HG02588 (cell line): ENCODE results near the gene CRELD2.

Source experiments
- ATAC-seq: cut with Tn5 transposase; IDR thresholded peaks from one replicate; pipeline ENCODE4 v1.9.1; 2021; ENCODE audit warnings: mild to moderate bottlenecking, moderate library complexity; ENCODE audit not compliant: unreplicated experiment

CRELD2 gene

GRCh38 chr22:49910229-49911155, 7.9 kb upstream of the CRELD2 start:
- no peak for ATAC-seq

GRCh38 chr22:49911881-49912625, 6.4 kb upstream of the CRELD2 start:
- ATAC-seq, result no peak

DNA sequence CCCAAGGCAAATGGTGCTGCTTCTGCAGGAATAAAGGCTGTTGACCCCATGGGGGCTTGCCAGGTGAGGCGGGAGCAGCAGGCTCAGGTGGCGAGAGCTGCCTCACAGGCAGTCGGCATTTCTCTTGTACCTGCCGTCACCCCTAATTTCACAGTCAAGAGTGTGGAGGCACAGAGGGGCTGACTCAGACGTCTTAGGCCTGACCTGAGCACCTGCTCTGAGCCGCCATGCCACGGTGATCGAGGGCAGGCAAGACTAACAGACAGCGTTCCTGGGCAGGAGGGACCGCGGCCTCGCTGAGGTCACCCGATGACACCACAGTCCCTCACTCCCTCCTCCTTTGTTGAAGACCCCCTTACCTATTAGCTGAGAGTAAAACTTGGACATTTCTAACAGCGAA, 5.4 kb upstream of the CRELD2 start:
- no peak for ATAC-seq

DNA sequence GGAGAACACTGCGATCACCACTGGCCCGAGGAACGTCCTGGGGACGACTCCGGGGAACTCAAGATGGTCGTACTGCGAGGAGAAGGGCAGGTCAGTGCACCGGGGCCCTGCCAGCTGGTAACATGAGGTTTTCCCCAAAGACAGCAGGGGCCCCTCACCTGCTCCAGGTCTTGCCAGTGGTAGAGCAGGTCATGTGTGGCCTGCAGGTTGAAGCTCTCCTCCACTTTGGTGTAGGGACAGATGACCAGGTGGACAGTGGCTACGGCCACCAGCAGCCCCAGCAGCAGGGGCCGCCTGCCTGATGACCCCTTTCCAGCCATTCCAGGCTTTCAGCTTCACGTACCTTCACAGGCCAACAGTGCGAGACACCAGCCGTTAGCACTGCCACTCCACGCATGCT, 5.0 kb upstream of the CRELD2 start:
- ATAC-seq, result no peak

GRCh38 chr22:49914256-49914655, 4.2 kb upstream of the CRELD2 start:
- ATAC-seq, result no peak

GRCh38 chr22:49915610-49916009, 2.8 kb upstream of the CRELD2 start:
- no peak for ATAC-seq

GRCh38 chr22:49916831-49917230, 1.6 kb upstream of the CRELD2 start:
- no peak for ATAC-seq

DNA sequence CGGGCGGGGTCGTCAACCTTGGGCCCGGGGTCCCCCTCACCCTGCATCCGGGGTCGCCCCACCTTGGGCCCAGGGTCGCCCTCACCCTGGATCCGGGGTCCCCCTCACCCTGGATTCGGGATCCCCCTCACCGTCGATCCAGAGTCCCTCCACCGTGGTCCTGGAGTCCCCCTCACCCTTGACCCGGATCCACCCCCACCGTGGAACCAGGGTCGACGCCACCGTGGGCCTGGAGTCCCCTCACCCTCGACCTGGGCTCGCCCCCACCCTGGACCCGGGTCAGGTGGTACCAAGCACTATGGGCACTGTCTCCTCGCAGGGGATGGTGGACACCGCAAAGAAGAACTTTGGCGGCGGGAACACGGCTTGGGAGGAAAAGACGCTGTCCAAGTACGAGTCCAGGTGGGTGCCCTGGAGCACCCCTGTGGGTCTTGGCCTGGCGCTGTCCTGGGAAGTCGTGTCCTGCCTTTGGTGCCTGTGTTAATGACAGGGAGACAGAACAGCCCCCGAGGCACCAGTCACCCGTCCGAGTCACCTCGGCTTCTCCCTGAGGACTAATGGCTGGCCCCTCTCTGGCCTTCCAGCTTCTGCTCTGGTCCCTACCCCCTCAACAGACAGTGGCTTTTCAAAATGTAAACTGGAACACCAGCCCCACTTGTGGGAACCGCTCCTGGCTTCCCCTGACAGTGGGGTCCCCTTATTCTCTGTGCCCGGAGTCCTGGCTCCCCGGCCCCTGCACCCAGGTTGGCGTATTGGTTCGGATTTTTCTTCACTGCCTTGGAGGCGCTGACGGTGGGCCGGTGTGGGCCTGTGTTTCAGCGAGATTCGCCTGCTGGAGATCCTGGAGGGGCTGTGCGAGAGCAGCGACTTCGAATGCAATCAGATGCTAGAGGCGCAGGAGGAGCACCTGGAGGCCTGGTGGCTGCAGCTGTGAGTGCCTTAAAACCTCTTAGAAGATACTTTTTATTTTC, 762 bp downstream of the CRELD2 start:
- no peak for ATAC-seq

DNA sequence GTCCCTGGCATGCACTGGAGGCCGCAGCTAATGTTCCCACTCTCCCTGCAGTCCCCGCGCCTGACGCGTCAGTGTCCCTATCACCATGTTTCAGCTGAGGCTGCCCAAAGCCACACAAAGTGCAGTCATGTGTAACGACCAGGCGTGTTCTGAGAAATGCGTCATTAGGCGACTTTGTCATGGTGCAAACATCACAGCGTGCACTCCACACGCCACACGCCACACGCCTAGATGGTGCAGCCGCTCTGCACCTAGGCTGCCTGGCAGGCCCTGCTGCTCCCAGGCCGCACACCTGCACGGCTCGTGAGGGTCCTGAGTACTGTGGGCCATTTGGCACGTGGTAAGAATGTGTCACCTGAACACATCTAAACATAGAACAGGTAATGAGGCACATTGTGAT, 2.4 kb downstream of the CRELD2 start:
- no peak for ATAC-seq

- no peak for ATAC-seq
Observed at GRCh38 chr22:49921508-49922278, 3.3 kb downstream of the CRELD2 start.

GRCh38 chr22:49922484-49922883, 4.0 kb downstream of the CRELD2 start:
- ATAC-seq, result no peak

DNA sequence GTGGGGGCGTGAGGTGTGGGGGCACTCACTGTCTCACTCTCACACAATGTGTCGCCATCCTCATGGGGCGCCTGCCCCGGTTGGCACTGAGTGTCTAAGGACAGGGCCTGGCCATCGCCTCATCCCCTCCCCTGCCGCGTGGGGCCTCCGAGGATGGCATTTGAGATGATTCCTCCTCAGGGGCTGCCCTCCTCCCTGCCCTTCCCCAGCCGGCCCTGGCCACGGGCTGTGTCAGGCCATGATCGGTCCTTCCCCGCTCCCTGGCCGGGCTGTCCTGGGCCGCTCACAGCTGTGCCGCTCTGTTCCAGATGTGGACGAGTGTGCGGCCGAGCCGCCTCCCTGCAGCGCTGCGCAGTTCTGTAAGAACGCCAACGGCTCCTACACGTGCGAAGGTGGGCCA, 4.5 kb downstream of the CRELD2 start:
- no peak for ATAC-seq

DNA sequence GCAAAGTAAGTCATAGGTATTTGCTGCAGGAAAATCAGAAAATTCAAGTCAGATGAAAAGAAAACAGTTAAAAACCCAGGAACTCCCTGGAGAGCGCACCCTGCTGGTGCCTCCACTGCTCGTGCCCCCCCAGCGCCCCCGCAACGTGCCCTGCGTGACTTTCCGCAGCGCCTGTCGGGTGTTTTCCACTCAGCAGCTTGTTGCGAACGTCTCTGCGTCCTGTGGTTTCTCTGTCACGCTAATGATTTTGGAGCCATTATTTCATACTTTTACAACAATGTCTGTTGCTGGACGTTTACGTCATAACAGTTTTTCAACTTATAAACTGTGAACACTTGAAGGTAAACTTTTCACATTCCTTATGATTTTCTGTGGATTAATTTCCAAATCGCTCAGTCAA, 5.0 kb downstream of the CRELD2 start:
- ATAC-seq, result no peak

GRCh38 chr22:49924113-49924833, 5.8 kb downstream of the CRELD2 start:
- no peak for ATAC-seq

GRCh38 chr22:49925525-49926128, 7.2 kb downstream of the CRELD2 start:
- no peak for ATAC-seq

DNA sequence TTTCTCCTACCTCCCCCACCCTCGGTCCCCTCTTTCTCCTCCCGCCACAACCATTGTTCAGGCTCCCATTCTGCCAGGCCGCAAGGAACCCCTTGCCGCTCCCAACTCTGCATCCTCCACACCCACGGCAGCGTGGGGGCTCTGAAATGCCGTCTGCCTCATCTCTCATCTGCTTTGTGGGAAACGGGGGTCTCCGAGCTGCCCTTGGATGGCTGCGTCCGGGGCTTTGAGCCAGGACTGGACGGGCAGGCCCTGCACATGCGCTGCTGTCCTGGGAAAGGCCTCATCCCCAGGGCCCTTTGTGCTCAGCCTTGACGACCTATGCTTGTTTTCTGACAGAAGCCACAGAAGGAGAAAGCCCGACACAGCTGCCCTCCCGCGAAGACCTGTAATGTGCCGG, 8.5 kb downstream of the CRELD2 start:
- ATAC-seq, result no peak

- ATAC-seq, result no peak
Observed at GRCh38 chr22:49927483-49928184, 9.2 kb downstream of the CRELD2 start.

GRCh38 chr22:49928185-49928495, 9.7 kb downstream of the CRELD2 start:
- ATAC-seq, result no peak
